Natural killer cell (primary cell): ENCODE data around the gene TSPAN12. TPM values are rescaled to one million over a fixed set of nuclear protein-coding genes. Genes with fewer than 3 reads are reported as not detected.

Source experiments
- ATAC-seq, 3 donors: fragments of 150-1000 bp in 2 of 3; fragments of 200-7000 bp in 1 of 3; cut with Tn5 transposase; 1 replicate in 1 of 3; 2 replicates in 2 of 3; pipeline ENCODE4 v1.10.0; 2021; ENCODE audit warnings: mild to moderate bottlenecking in 2 of 3, moderate library complexity in 2 of 3
- DNase-seq, 2 donors: peaks; one replicate each; pipeline versions ENCODE4 v3.0.0 to v3.0.0-alpha.2; 2013 to 2021; ENCODE audit warnings: mixed read lengths in 1 of 2
- H3K27ac ChIP-seq: one replicate; pipeline ENCODE4 v1.5.1; 2013; ENCODE audit warnings: mild to moderate bottlenecking, low read length
- H3K27me3 ChIP-seq: one replicate; pipeline ENCODE4 v1.6.1; 2013; ENCODE audit warnings: low read length; ENCODE audit not compliant: control insufficient read depth, insufficient read depth
- H3K36me3 ChIP-seq: one replicate; pipeline ENCODE4 v1.6.1; 2013; ENCODE audit warnings: low read length; ENCODE audit not compliant: control insufficient read depth, insufficient read depth
- H3K4me1 ChIP-seq: one replicate; pipeline ENCODE4 v1.6.1; 2013; ENCODE audit warnings: low read length; ENCODE audit not compliant: control insufficient read depth, insufficient read depth
- H3K4me3 ChIP-seq: one replicate; pipeline ENCODE4 v1.5.1; 2013; ENCODE audit warnings: low read length
- H3K9me3 ChIP-seq: one replicate; pipeline ENCODE4 v1.6.1; 2013; ENCODE audit warnings: low read length; ENCODE audit not compliant: control insufficient read depth, insufficient read depth
- H3K27ac Mint-ChIP-seq, 2 donors: one replicate each; pipeline ENCODE4 v1.8.0; 2022; ENCODE audit warnings: mild to moderate bottlenecking in 2 of 2, mixed read lengths in 2 of 2, moderate library complexity in 1 of 2
- H3K27me3 Mint-ChIP-seq, 2 donors: one replicate each; pipeline ENCODE4 v1.8.0; 2022; ENCODE audit warnings: low read depth in 2 of 2, mixed read lengths in 2 of 2
- H3K36me3 Mint-ChIP-seq: one replicate; pipeline ENCODE4 v1.8.0; 2022; ENCODE audit warnings: mixed read lengths
- H3K4me1 Mint-ChIP-seq, 2 donors: one replicate each; pipeline ENCODE4 v1.8.0; 2022; ENCODE audit warnings: mixed read lengths in 2 of 2
- H3K4me3 Mint-ChIP-seq: one replicate; pipeline ENCODE4 v1.8.0; 2022; ENCODE audit warnings: mild to moderate bottlenecking, moderate library complexity, mixed read lengths
- H3K9me3 Mint-ChIP-seq, 2 donors: one replicate each; pipeline ENCODE4 v1.8.0; 2022; ENCODE audit warnings: mixed read lengths in 2 of 2
- WGBS: methylation state at CpG from one replicate; pipeline ENCODE4 v1.1.7; 2013; ENCODE audit warnings: missing lambda C conversion rate; ENCODE audit not compliant: insufficient coverage; 5-methylcytosine and 5-hydroxymethylcytosine counted together
- intact Hi-C: fragments of 100-400 bp; cut with micrococcal nuclease; formaldehyde crosslinking; loops from one replicate; pipeline ENCODE4 v1.14.2; 2022
- total RNA-seq, 4 donors: library from RNA; stranded (reverse); fragments of 120-200 nt in 1 of 4; gene quantifications; one replicate each; pipeline versions ENCODE4 v1.2.3 to v1.2.4, GENCODE V29; 2013 to 2022
- TF ChIP-seq, protein P1 (sequence below): fragments of 200-600 bp; IDR thresholded peaks from one replicate; pipeline ENCODE4 v1.8.0; 2022; ENCODE audit warnings: antibody characterized with exemption

The TSPAN12 gene
- total RNA-seq, 3 donors from 2014 or later (not counting 1 experiment from before 2014, with no cell fraction given) = not detected

- H3K27me3 Mint-ChIP-seq = peaks cover 6 to 21% of the 10 kb centered on the region in 2 donors
- 83% methylated on average over 2 of the region's 4 CpGs for WGBS
- TF ChIP-seq, protein P1, sequence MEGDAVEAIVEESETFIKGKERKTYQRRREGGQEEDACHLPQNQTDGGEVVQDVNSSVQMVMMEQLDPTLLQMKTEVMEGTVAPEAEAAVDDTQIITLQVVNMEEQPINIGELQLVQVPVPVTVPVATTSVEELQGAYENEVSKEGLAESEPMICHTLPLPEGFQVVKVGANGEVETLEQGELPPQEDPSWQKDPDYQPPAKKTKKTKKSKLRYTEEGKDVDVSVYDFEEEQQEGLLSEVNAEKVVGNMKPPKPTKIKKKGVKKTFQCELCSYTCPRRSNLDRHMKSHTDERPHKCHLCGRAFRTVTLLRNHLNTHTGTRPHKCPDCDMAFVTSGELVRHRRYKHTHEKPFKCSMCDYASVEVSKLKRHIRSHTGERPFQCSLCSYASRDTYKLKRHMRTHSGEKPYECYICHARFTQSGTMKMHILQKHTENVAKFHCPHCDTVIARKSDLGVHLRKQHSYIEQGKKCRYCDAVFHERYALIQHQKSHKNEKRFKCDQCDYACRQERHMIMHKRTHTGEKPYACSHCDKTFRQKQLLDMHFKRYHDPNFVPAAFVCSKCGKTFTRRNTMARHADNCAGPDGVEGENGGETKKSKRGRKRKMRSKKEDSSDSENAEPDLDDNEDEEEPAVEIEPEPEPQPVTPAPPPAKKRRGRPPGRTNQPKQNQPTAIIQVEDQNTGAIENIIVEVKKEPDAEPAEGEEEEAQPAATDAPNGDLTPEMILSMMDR = no peak
These were observed 15.5 kb upstream of the TSPAN12 start for GRCh38 chr7:120873401-120873800.

DNA sequence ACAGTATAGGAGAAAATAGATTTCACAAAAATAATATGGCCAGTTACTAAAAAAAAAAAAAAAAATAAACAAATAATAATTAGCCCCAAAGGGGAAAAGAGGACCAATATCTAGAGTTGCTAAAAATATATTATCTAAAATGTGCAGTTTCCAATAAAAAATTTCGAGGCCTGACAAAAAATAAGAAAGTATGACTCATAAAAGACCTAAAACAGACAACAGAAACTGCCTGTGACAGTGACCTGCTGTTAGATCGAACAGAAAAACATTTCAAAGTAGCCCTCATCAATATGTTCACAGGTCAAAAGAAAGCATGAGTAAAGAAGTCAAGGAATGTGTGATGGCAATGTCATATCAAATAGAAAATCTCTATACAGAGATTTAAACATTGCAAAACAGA is 11.8 kb upstream of the TSPAN12 start:
- H3K4me3 Mint-ChIP-seq = no peak overlapping the region
- no peak overlapping the region for H3K27ac Mint-ChIP-seq
- no CpG with 5 or more reads among the region's 2 CpGs for WGBS
- H3K36me3 Mint-ChIP-seq = no peaks in the 10 kb centered on the region
- H3K27me3 Mint-ChIP-seq = peaks cover 10 to 15% of the 10 kb centered on the region in 2 donors
- intact Hi-C loops = no loop called here
- no peaks in the 10 kb centered on the region for H3K36me3 ChIP-seq
- DNase-seq (no peak), ATAC-seq (no peak)
- no peaks in the 10 kb centered on the region for H3K9me3 ChIP-seq
- TF ChIP-seq, protein P1 = no peak
- H3K27me3 ChIP-seq = peaks cover 3% of the 10 kb centered on the region
- no peak overlapping the region for H3K4me3 ChIP-seq
- no peaks in the 10 kb centered on the region for H3K4me1 Mint-ChIP-seq
- H3K9me3 Mint-ChIP-seq = no peaks in the 10 kb centered on the region
- no peaks in the 10 kb centered on the region for H3K4me1 ChIP-seq
- H3K27ac ChIP-seq = no peak overlapping the region

More at GRCh38 chr7:120873401-120873800, 15.5 kb upstream of the TSPAN12 start:
- peaks cover 3% of the 10 kb centered on the region for H3K27me3 ChIP-seq
- Mint-ChIP-seq H3K9me3 (no peaks in the 10 kb centered on the region), H3K4me3 (no peak overlapping the region), H3K27ac (no peak overlapping the region), H3K4me1 (no peaks in the 10 kb centered on the region), H3K36me3 (no peaks in the 10 kb centered on the region)
- H3K36me3 ChIP-seq = no peaks in the 10 kb centered on the region
- DNase-seq = no peak
- no peak overlapping the region for H3K27ac ChIP-seq
- no peaks in the 10 kb centered on the region for H3K4me1 ChIP-seq
- no peak for ATAC-seq
- H3K4me3 ChIP-seq = no peak overlapping the region
- no peaks in the 10 kb centered on the region for H3K9me3 ChIP-seq
- intact Hi-C loops = no loop called here

DNA sequence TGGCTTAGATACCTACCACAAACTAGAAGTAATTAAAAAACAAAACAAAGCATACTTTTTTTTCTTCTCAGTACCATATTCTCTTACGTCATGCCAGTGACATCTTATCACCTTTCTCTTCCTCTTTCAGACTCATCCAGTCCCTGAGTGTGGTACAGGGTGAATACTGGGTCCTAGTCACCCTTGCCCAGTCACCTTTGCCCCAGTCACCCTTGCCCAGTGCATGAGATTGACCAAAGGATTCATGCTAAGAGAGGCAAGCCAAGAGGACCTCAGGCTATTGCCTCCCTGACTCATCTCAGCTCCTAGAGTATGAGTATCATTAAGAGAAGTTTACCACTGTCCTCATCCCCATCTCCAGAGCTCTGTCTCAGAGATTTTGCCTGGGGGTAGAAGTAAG is 10.0 kb upstream of the TSPAN12 start:
- no peaks in the 10 kb centered on the region for H3K36me3 Mint-ChIP-seq
- ATAC-seq (no peak), DNase-seq (no peak)
- no peak overlapping the region for H3K27ac Mint-ChIP-seq
- Histone ChIP-seq H3K27me3 (no peaks in the 10 kb centered on the region), H3K9me3 (no peaks in the 10 kb centered on the region), H3K4me1 (no peaks in the 10 kb centered on the region), H3K4me3 (no peak overlapping the region), H3K36me3 (no peaks in the 10 kb centered on the region), H3K27ac (no peak overlapping the region)
- TF ChIP-seq, protein P1 = no peak
- intact Hi-C loops = no loop called here
- H3K4me1 Mint-ChIP-seq = no peaks in the 10 kb centered on the region
- peaks cover 0 to 2% of the 10 kb centered on the region in 2 donors for H3K9me3 Mint-ChIP-seq
- 91% methylated on average over 1 of the region's 1 CpG for WGBS
- peaks cover 18 to 29% of the 10 kb centered on the region in 2 donors for H3K27me3 Mint-ChIP-seq
- no peak overlapping the region for H3K4me3 Mint-ChIP-seq
